Upper lobe of left lung (tissue), 6 donors: Measurements from ENCODE around the gene DCLRE1B. TPM values are rescaled to one million over a fixed set of nuclear protein-coding genes. Genes with fewer than 3 reads are reported as not detected.
A peak's percentile ranks its signal among the peaks of the same experiment; 100 is the strongest.

ENCODE experiments used
- ATAC-seq, 2 donors: fragments of 200-7000 bp; cut with Tn5 transposase; one replicate each; pipeline ENCODE4 v1.9.1; 2022; ENCODE audit warnings: mild to moderate bottlenecking in 2 of 2, moderate library complexity in 2 of 2; ENCODE audit not compliant: low FRiP score in 2 of 2
- DNase-seq, 2 donors: peaks; one replicate each; pipeline ENCODE4 v3.0.0-alpha.2; 2019 to 2020
- H3K27ac ChIP-seq, 4 donors: fragments of 200-600 bp; sonication (generic); one replicate each; pipeline ENCODE4 v1.5.1; 2016 to 2019
- H3K27me3 ChIP-seq, 4 donors: fragments of 200-600 bp; sonication (generic); one replicate each; pipeline ENCODE4 v1.5.1; 2017 to 2019
- H3K36me3 ChIP-seq, 4 donors: fragments of 200-600 bp; sonication (generic); one replicate each; pipeline ENCODE4 v1.5.1; 2016 to 2019
- H3K4me1 ChIP-seq, 4 donors: fragments of 200-600 bp; sonication (generic); one replicate each; pipeline ENCODE4 v1.5.1; 2018 to 2019
- H3K4me3 ChIP-seq, 4 donors: fragments of 200-600 bp; sonication (generic); one replicate each; pipeline ENCODE4 v1.5.1; 2017 to 2019; ENCODE audit warnings: mild to moderate bottlenecking in 2 of 4, moderate library complexity in 1 of 4
- H3K9me3 ChIP-seq, 4 donors: fragments of 200-600 bp; sonication (generic); one replicate each; pipeline ENCODE4 v1.5.1; 2018 to 2019
- EP300 ChIP-seq, 4 donors: sonication (generic); formaldehyde crosslinking; IDR thresholded peaks; one replicate each; pipeline ENCODE4 v1.5.1; 2017; ENCODE audit warnings: antibody characterized with exemption in 4 of 4, control low read depth in 2 of 4
- POLR2A ChIP-seq, 4 donors: fragments of 450-650 bp; IDR thresholded peaks; one replicate each; pipeline ENCODE4 v1.5.1; 2016 to 2017; ENCODE audit warnings: antibody characterized with exemption in 4 of 4, mild to moderate bottlenecking in 2 of 4
- POLR2AphosphoS5 ChIP-seq, 2 donors: sonication (generic); formaldehyde crosslinking; IDR thresholded peaks; one replicate each; pipeline ENCODE4 v1.5.1; 2017; ENCODE audit warnings: antibody characterized with exemption in 2 of 2
- WGBS, 2 donors: methylation state at CpG; one replicate each; pipeline ENCODE4 v1.1.5; 2017 to 2018; 5-methylcytosine and 5-hydroxymethylcytosine counted together
- total RNA-seq, 6 donors: library from RNA; depleted of rRNA in 4 of 6; stranded (reverse); fragments of >200 nt in 4 of 6; gene quantifications; one replicate each; pipeline versions ENCODE4 v1.1.0 to v1.2.1, GENCODE V29; 2016 to 2021
- TF ChIP-seq, protein P1 (sequence below), 6 experiments: fragments of 450-650 bp in 4 of 6; fragments of 200-600 bp in 2 of 6; sonication (generic) in 2 of 6; IDR thresholded peaks; one replicate each; pipeline ENCODE4 v1.5.1; 2016 to 2019; ENCODE audit warnings: antibody characterized with exemption in 6 of 6
- donor health status: DM: no; HTN: no; CAD: no; lungs with moderate emphysema.
- donor health status: DM: no; HTN: yes; CAD: no; lungs with severe emphysema.

DCLRE1B gene
- total RNA-seq, 6 donors from 2014 or later = 3.0 to 9.1 (median 6.7) TPM

DNA sequence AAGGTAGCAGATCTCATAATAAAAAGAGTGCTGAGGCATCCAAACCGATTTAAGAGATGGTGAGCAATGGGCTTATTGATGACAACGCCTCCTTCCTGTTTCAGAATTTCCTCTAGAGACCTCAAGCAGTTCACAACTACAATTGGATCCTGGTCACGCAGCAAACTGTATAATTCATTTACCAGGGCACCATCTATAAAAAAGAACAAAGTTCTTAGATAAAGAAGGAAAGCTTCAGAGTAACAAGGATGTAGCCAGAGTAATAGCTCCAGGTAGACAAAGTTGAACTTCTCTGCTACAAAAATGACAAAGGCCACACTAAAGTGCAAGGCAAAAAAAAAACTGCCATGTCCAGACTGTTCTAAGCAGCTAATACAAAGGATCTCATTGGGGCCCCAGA is 3.9 kb upstream of the DCLRE1B start:
- peaks cover 16 to 32% (median 24%) of the 10 kb centered on the region in 4 donors for H3K4me1 ChIP-seq
- WGBS, 2 donors = 44 to 77% methylated on average over 3 of the region's 3 CpGs
- no peaks in the 10 kb centered on the region for H3K27me3 ChIP-seq
- no peak overlapping the region for H3K4me3 ChIP-seq
- peaks cover 0 to 56% (median 21%) of the 10 kb centered on the region in 4 donors for H3K36me3 ChIP-seq
- peak overlapping the region in 1 of 4 donors; percentile 27 for H3K27ac ChIP-seq
- no peaks in the 10 kb centered on the region for H3K9me3 ChIP-seq
- ATAC-seq (no peak), DNase-seq (no peak)
- TF ChIP-seq EP300 (IDR thresholded peaks at IDR 0.05) = no peak
- TF ChIP-seq, protein P1, sequence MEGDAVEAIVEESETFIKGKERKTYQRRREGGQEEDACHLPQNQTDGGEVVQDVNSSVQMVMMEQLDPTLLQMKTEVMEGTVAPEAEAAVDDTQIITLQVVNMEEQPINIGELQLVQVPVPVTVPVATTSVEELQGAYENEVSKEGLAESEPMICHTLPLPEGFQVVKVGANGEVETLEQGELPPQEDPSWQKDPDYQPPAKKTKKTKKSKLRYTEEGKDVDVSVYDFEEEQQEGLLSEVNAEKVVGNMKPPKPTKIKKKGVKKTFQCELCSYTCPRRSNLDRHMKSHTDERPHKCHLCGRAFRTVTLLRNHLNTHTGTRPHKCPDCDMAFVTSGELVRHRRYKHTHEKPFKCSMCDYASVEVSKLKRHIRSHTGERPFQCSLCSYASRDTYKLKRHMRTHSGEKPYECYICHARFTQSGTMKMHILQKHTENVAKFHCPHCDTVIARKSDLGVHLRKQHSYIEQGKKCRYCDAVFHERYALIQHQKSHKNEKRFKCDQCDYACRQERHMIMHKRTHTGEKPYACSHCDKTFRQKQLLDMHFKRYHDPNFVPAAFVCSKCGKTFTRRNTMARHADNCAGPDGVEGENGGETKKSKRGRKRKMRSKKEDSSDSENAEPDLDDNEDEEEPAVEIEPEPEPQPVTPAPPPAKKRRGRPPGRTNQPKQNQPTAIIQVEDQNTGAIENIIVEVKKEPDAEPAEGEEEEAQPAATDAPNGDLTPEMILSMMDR (IDR thresholded peaks at IDR 0.05) = no peak
- TF ChIP-seq POLR2AphosphoS5 (IDR thresholded peaks at IDR 0.05) = no peak
- TF ChIP-seq POLR2A (IDR thresholded peaks at IDR 0.05) = no peak

DNA sequence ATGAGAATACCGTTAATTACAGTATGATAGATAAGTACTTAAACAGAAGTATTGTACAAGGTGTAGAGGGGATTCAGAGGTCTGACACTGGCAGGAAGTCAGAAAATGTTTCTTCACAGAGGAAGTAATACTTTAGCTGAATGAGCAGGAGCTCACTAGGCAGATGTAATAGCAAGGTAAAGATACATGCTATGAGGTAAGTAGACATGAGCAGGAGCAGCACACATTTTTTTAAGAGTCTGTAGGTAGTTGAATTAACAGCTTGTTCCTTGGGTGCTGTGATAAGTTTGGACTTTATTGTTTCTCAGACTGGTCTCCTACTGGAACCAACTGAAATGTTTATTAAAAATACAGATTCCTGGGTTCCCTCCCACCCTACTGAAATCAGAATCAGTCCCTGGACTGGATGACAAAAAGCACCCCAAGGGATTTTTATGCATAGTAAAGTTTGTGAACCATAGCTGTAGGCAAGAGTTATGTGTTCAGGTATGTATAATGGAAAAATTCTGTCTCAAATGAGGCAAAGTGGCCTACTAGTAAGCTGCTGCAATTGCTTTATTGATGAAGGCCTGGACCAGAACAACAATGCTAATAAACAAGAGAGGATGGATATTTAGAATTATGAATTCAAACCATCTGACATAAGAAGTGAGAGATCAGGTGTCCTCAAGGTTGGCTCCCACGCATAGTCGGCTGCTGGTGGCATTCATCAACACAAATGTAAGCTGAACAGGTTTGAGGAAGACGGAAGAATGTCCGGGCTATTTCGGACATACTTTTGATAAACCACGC is 1.4 kb upstream of the DCLRE1B start:
- Histone ChIP-seq H3K9me3 (no peaks in the 10 kb centered on the region), H3K4me3 (peak overlapping the region; percentile 59 to 92 (median 80)), H3K27me3 (no peaks in the 10 kb centered on the region), H3K27ac (peak overlapping the region; percentile 89 to 93 (median 92)), H3K4me1 (peaks cover 18 to 37% (median 24%) of the 10 kb centered on the region in 4 donors), H3K36me3 (peaks cover 0 to 42% (median 7%) of the 10 kb centered on the region in 4 donors)
- TF ChIP-seq POLR2AphosphoS5 (IDR thresholded peaks at IDR 0.05) (no peak), EP300 (IDR thresholded peaks at IDR 0.05) (no peak), POLR2A (IDR thresholded peaks at IDR 0.05) (no peak)
- TF ChIP-seq, protein P1 (IDR thresholded peaks at IDR 0.05) = no peak
- DNase-seq (no peak), ATAC-seq (no peak)
- 12 to 13% methylated on average over 7 of the region's 7 CpGs for WGBS, 2 donors

DNA sequence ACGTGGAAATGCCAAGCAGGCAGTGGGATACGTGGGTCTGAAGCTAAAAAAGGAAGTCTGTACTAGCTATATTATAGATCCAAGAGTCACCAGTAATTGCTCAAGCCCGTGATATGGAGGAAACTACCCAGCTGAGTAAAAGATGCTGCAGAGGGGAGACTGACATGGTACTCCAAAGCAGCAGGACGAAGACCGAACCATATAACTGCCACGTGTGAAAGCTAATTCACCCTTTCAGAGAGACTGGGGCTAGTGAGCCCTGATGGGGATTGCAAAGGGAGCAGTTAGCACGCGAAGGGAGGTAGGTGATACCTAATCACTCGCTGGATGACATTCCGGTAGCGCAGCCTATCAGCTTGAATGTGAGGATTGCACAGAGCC is 843 bp upstream of the DCLRE1B start:
- Histone ChIP-seq H3K27ac (peak overlapping the region; percentile 89 to 93 (median 92)), H3K27me3 (no peaks in the 10 kb centered on the region), H3K9me3 (no peaks in the 10 kb centered on the region), H3K4me1 (peaks cover 18 to 37% (median 21%) of the 10 kb centered on the region in 4 donors), H3K36me3 (peaks cover 0 to 39% (median 8%) of the 10 kb centered on the region in 4 donors), H3K4me3 (peak overlapping the region; percentile 59 to 92 (median 80))
- peak in 1 of 2 donors; percentile 2 for ATAC-seq
- 0 to 1% methylated on average over 11 of the region's 11 CpGs for WGBS, 2 donors
- TF ChIP-seq EP300 (IDR thresholded peaks at IDR 0.05) = no peak
- no peak for TF ChIP-seq POLR2A (IDR thresholded peaks at IDR 0.05)
- no peak for TF ChIP-seq POLR2AphosphoS5 (IDR thresholded peaks at IDR 0.05)
- TF ChIP-seq, protein P1 (IDR thresholded peaks at IDR 0.05) = no peak
- DNase-seq = no peak

DNA sequence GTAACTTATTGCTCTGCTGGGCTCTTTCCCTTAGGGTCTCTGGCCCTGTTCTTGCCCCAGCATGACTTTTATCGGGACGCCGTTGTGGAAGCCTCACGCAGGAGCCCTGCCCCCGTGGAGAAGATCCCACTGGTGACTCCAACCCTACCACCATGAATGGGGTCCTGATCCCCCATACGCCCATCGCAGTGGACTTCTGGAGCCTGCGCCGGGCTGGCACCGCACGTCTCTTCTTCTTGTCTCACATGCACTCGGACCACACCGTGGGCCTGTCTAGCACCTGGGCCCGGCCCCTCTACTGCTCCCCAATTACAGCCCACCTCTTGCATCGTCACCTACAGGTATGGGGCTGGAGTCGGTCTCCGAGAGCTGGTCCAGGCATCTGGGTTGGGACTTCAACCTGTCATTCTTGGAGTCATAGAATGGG is 322 bp downstream of the DCLRE1B start:
- Histone ChIP-seq H3K36me3 (peaks cover 0 to 31% (median 9%) of the 10 kb centered on the region in 4 donors), H3K4me3 (peak overlapping the region; percentile 59 to 92 (median 80)), H3K4me1 (peaks cover 16 to 37% (median 17%) of the 10 kb centered on the region in 4 donors), H3K27ac (peak overlapping the region; percentile 89 to 93 (median 92)), H3K9me3 (no peaks in the 10 kb centered on the region), H3K27me3 (no peaks in the 10 kb centered on the region)
- TF ChIP-seq POLR2AphosphoS5 (IDR thresholded peaks at IDR 0.05) = no peak
- TF ChIP-seq, protein P1 (IDR thresholded peaks at IDR 0.05) = no peak
- TF ChIP-seq POLR2A (IDR thresholded peaks at IDR 0.05) = peak in 1 of 4 donors; percentile 57
- no peak for TF ChIP-seq EP300 (IDR thresholded peaks at IDR 0.05)
- 0 to 2% methylated on average over 10 to 15 of the region's 17 CpGs for WGBS, 2 donors
- ATAC-seq = peak in 1 of 2 donors; percentile 1
- DNase-seq = peak in 1 of 2 donors; percentile 33
